ENCODE results near the gene SEC63. TPM values are rescaled to one million over a fixed set of nuclear protein-coding genes. Genes with fewer than 3 reads are reported as not detected.

The SEC63 gene
- total RNA-seq, 4 donors from 2014 or later = 28.1 to 42.6 (median 32.9) TPM

GRCh38 chr6:107982486-107982885 is 24.5 kb upstream of the SEC63 start:
- Histone ChIP-seq H3K36me3 (no peaks in the 10 kb centered on the region), H3K27me3 (no peaks in the 10 kb centered on the region), H3K27ac (no peak overlapping the region), H3K9me3 (no peaks in the 10 kb centered on the region), H3K4me3 (no peak overlapping the region), H3K4me1 (no peaks in the 10 kb centered on the region)
- 43% methylated on average over 1 of the region's 1 CpG; no CpG with 5 or more reads in 1 of the 2 donors for WGBS, 2 donors (ENCODE audit: low coverage in 1 of 2)
- ATAC-seq = no peak
- TF ChIP-seq CTCF (IDR thresholded peaks at IDR 0.05) = no peak
- no peak for TF ChIP-seq EP300 (IDR thresholded peaks at IDR 0.05)
- no peak for TF ChIP-seq POLR2AphosphoS5 (IDR thresholded peaks at IDR 0.05)
- TF ChIP-seq POLR2A (IDR thresholded peaks at IDR 0.05) = no peak

- WGBS, 2 donors (ENCODE audit: low coverage in 1 of 2) = 65 to 91% methylated on average over 4 to 5 of the region's 6 CpGs
- TF ChIP-seq POLR2AphosphoS5 (IDR thresholded peaks at IDR 0.05) (no peak), POLR2A (IDR thresholded peaks at IDR 0.05) (no peak), EP300 (IDR thresholded peaks at IDR 0.05) (no peak), CTCF (IDR thresholded peaks at IDR 0.05) (no peak)
Measured at GRCh38 chr6:107981695-107982094, 23.7 kb upstream of the SEC63 start.

GRCh38 chr6:107977283-107977682 is 19.3 kb upstream of the SEC63 start:
- TF ChIP-seq POLR2A (IDR thresholded peaks at IDR 0.05) (no peak), CTCF (IDR thresholded peaks at IDR 0.05) (peak in 3 of 4 experiments; percentile 22 to 34 (median 30))
- Histone ChIP-seq H3K4me1 (no peaks in the 10 kb centered on the region), H3K27ac (no peak overlapping the region), H3K27me3 (no peaks in the 10 kb centered on the region), H3K4me3 (no peak overlapping the region), H3K9me3 (no peaks in the 10 kb centered on the region), H3K36me3 (no peaks in the 10 kb centered on the region)
- no peak for ATAC-seq
- WGBS, 2 donors (ENCODE audit: low coverage in 1 of 2) = 9 to 27% methylated on average over 1 of the region's 1 CpG

More at GRCh38 chr6:107981695-107982094, 23.7 kb upstream of the SEC63 start:
- Histone ChIP-seq H3K27me3 (no peaks in the 10 kb centered on the region), H3K4me1 (no peaks in the 10 kb centered on the region), H3K36me3 (no peaks in the 10 kb centered on the region), H3K4me3 (no peak overlapping the region), H3K9me3 (no peaks in the 10 kb centered on the region), H3K27ac (no peak overlapping the region)
- no peak for ATAC-seq

GRCh38 chr6:107976155-107976783 is 18.3 kb upstream of the SEC63 start:
- Histone ChIP-seq H3K4me1 (no peaks in the 10 kb centered on the region), H3K4me3 (no peak overlapping the region), H3K27me3 (no peaks in the 10 kb centered on the region), H3K27ac (no peak overlapping the region), H3K36me3 (no peaks in the 10 kb centered on the region), H3K9me3 (no peaks in the 10 kb centered on the region)
- ATAC-seq = no peak
- TF ChIP-seq CTCF (IDR thresholded peaks at IDR 0.05) (no peak), POLR2A (IDR thresholded peaks at IDR 0.05) (no peak)
- 80 to 87% methylated on average over 3 of the region's 4 CpGs for WGBS, 2 donors (ENCODE audit: low coverage in 1 of 2)

- Histone ChIP-seq H3K27me3 (no peaks in the 10 kb centered on the region), H3K9me3 (no peaks in the 10 kb centered on the region), H3K4me1 (no peaks in the 10 kb centered on the region), H3K4me3 (no peak overlapping the region), H3K27ac (no peak overlapping the region), H3K36me3 (no peaks in the 10 kb centered on the region)
- TF ChIP-seq EP300 (IDR thresholded peaks at IDR 0.05) (no peak), POLR2AphosphoS5 (IDR thresholded peaks at IDR 0.05) (no peak), CTCF (IDR thresholded peaks at IDR 0.05) (no peak), POLR2A (IDR thresholded peaks at IDR 0.05) (no peak)
- 70 to 100% methylated on average over 3 to 4 of the region's 4 CpGs for WGBS, 2 donors (ENCODE audit: low coverage in 1 of 2)
- no peak for ATAC-seq
Measured at GRCh38 chr6:107973594-107973993, 15.6 kb upstream of the SEC63 start.
